GM12872 (cell line): Measurements from ENCODE around the gene DYNC1LI2.

Experiments used
- TF ChIP-seq, protein P1 (sequence below): IDR thresholded peaks from 3 replicates; pipeline ENCODE4 v1.5.1; 2011; ENCODE audit warnings: low read depth, mild to moderate bottlenecking, low read length, moderate library complexity; ENCODE audit not compliant: insufficient read depth

DYNC1LI2 gene

DNA sequence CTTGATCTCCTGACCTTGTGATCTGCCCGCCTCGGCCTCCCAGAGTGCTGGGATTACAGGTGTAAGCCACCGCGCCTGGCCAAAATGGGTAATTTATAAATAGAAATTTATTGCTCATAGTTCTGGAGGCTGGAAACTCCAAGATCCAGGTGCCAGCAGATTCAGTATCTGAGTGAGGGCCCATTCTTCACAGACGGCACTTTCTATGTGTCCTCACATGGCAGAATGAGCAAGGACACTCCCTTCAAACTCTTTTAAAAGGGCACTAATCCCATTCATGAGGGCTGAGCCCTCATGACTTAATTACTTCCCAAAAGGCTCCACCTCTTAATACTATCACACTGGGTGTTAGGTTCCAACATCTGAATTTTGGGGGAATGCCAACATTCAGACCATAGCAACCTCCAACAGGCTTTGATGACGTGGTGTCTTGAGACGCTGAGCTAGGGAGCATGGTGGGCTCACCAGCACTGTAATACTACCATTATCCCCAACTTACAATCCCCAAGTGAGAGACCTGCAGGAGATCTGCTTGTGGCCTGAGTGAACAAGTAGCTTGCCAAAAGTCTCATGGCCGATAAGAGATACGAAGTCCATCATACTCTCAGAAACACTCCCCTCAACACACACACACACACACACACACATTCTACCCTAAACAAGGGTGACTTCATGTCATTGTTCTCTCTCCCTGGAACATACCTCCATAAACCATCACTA lies 63.3 kb downstream of the DYNC1LI2 start:
- TF ChIP-seq, protein P1, sequence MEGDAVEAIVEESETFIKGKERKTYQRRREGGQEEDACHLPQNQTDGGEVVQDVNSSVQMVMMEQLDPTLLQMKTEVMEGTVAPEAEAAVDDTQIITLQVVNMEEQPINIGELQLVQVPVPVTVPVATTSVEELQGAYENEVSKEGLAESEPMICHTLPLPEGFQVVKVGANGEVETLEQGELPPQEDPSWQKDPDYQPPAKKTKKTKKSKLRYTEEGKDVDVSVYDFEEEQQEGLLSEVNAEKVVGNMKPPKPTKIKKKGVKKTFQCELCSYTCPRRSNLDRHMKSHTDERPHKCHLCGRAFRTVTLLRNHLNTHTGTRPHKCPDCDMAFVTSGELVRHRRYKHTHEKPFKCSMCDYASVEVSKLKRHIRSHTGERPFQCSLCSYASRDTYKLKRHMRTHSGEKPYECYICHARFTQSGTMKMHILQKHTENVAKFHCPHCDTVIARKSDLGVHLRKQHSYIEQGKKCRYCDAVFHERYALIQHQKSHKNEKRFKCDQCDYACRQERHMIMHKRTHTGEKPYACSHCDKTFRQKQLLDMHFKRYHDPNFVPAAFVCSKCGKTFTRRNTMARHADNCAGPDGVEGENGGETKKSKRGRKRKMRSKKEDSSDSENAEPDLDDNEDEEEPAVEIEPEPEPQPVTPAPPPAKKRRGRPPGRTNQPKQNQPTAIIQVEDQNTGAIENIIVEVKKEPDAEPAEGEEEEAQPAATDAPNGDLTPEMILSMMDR, result no peak

DNA sequence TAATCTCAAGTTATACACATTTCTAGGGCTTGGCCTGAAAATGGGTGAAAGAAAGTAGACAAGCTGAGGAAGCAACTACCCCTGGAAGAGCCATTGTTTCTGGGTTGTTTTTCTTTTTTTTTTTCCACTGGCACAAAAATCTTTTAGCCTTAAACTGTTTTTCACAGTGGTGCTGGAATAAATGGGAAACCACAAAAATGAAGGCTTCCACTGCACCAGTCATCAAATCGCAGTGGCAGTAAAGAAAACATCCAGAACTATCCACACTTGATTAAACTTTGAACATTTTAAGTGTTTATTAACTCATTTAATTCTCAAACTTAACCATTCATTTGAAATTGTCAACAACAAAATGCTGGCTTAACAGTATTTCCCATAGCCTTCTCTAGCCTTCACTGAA lies 69.1 kb downstream of the DYNC1LI2 start:
- TF ChIP-seq, protein P1, result no peak

DNA sequence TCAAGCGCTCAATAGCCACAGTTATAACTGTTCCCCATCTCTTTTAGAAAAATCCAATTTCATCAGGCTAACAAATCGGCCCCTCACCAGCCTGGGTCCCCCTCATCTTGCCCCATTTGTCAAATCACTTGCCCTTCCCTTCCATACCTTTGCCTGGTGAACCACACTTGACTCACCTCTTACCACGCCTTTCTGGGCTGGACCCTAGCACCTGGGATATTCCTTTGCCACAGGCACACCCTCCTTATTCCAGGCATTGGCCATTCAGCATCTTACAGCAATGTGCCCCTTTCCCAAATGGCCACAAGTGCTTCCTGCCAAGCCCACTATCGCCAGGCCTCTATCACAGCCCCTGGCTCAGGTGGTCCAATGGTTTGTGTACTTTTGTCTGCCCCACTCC lies 69.7 kb downstream of the DYNC1LI2 start:
- TF ChIP-seq, protein P1, result no peak

DNA sequence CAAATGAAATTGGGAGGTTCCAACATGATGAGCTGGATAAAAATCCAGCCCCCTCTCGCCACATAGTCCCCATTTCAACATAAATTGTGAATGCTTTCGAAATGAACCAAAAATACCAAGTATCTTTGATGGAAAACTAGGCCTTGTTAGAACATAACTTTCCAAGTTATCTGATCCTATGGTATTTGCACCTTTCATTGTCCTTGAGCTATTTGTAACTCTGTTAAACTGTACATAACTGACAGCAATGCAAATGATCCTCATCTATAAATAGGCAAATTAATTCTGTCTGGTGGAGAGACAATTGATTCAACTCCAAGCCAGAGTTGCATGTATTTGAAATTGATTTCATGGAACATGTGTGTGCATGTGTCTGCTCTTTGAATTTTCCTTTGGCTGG lies 73.1 kb downstream of the DYNC1LI2 start:
- TF ChIP-seq, protein P1, result no peak

DNA sequence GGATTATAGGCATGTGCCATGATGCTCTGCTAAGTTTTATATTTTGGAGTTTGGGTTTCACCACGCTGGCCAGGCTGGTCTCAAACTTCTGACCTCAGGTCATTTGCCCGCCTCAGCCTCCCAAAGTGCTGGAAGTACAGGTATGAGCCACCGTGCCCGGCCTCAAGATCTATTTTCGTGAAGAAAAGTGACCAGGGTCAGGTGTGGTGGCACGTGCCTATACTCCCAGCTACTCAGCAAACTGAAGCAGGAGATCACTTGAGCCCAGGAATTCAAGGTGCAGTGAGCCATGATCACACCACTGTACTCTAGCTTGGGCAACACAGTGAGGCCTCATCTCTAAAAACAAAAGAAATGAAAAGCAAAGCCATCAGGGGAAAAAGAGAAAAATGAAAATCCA lies 73.6 kb downstream of the DYNC1LI2 start:
- TF ChIP-seq, protein P1, result no peak

DNA sequence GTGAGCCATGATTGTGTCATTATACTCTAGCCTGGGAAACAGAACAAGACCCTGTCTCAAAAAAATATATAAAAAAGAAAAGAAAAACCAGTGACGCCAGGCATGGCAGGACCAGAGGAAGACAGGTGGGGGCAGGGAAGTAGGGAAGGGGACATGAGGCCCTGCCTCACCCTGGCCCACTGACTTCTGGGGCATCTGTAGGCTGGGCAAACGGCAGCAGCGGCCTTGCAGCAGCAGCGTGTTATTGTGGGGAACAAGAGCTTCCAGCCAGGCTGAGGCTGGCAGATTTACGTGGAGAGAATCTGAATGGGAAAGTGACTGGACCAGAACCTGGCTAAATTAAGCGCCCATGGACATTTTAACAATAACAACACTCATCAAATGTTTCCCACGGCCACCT lies 74.2 kb downstream of the DYNC1LI2 start:
- TF ChIP-seq, protein P1, result no peak

DNA sequence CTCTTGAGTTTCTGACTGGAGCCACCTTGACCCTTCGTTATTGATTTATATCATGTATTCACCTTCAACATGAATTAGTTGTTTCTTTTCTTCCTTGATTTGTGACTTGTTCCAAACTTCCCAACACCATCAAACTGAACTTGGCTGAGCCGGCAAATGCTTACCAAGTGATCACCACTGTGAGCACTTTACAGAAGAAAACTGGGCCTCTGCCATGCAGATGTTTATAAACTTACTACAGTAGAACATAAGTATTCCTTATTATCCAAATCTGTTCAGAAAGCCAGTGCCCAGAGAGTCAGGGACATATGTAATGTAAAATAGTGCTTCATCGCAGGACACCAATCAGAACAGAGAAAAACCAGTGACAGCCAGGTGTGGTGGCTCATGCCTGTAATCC lies 74.8 kb downstream of the DYNC1LI2 start:
- TF ChIP-seq, protein P1, result no peak
